SHP77 (cell line): ENCODE data around the gene CFAP46.

Experiments
- DNase-seq, 2 experiments: peaks; one replicate each; lab custom pipeline; 2025; lab: John Stamatoyannopoulos, UW

The CFAP46 gene

DNA sequence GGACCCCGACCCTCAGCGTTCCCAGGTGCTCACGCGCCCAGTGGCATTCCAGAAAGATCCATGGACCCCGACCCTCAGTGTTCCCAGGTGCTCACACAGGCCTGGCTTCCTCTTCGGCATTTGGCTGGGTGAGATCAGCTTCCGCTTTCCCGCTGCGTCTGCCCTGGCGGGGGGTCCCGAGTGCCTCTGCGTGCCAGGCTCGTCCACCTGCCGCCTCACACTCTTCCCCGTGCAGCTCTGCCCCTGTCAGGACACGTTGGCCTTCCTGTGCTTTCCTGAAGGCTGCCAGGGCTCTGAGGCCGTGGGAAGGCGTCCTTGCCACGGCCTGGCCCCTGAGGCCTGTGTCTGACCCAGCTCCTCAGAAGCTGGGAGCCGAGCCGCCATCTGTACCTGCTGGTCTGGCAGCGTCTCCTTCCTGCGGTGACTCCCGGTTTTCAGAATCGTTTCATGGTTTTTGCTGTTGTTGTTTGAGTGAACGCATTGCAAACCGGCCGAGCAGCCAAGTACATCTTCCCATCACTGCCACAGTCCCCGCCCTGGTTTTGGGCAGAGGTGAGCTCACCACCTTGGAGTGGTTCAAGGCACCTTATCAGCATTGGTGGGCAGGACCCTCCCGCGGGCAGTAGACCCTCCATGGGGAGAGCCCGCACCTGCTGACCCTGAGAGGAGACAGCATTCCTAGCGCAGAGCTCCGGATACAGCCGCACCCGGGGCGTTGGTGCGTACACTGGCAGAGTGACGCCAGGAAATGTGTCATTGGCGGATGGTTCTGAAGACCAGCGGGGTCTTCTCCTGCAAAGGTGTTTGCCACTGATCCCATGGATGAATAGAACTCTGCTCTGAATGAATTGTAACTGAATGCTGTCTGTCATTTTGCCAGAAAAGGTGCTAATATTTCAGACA lies 173.8 kb downstream of the CFAP46 start:
- no peak for DNase-seq

- DNase-seq, result no peak
Measured at GRCh38 chr10:132766291-132766690, 176.1 kb downstream of the CFAP46 start.

- DNase-seq, result no peak
Measured at GRCh38 chr10:132765435-132765834, 176.9 kb downstream of the CFAP46 start.

DNA sequence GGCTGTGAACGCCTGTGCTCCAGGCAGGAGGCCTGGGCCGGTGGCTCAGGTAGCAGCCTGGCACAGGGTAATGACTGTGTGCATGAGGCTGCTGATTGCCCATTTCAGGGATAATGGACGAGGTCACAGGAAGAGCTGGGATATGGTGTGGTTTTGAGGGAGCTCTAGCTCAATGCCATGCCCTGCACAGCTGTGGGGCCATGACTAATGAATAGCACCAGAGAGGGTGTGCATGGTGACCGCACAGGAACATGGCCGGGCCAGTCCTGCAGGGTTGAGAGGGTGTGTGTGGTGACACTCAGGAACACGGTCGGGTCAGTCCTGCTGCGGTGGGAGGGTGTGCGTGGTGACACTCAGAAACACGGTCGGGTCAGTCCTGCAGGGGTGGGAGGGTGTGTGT lies 178.3 kb downstream of the CFAP46 start:
- no peak for DNase-seq

DNA sequence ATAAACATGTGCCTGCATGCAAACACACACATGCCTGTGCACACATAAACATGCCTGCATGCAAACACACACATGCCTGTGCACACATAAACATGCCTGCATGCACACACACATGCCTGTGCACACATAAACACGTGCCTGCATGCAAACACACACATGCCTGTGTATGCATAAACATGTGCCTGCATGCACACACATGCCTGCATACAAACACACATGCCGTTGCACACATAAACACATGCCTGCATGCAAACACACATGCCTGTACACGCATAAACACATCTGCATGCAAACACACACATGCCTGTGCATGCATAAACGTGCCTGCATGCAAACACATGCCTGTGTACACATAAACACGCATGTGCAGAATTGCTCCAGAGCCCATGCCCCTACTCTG lies 178.8 kb downstream of the CFAP46 start:
- DNase-seq, result no peak

- DNase-seq, result no peak
Measured at GRCh38 chr10:132762267-132762666, 180.1 kb downstream of the CFAP46 start.

DNA sequence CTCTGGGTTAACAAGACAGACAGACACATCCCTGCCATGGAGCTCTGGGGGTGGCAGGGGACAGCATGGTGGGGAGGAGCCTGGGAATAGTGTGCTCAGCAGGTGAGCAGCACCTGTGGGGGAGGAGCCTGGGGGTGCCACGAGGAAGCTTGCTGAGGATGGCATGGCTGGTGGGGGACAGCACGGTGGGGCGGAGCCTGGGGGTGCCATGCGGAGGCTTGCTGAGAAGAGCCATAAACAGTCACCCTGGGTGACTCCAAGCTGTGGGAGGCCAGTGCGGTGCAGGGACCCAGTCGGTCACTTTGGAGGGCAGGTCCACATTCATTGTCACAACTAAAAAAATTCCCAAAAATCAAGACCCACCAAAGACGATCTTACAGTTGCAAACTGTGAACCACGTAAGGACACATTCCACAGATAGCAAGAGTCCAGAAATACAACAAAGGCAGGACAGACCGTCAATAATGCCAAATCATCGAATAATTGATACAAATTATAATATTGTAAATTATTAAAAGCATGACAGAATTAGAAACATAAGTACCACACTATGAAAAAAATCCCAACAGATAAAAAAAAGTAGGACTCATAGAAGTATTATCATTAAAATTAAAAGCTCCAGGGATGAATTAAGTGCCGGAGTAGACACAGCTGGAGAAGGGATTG lies 180.8 kb downstream of the CFAP46 start:
- no peak for DNase-seq

- no peak for DNase-seq
Measured at GRCh38 chr10:132758865-132759264, 183.5 kb downstream of the CFAP46 start.
